HL-60/S4 treated with phorbol 12-myristate 13-acetate at 8.2 ng/mL for 4 days and 3 days (cell line): ENCODE measurements around the gene ENAH.
"Not testable (repeated sequence)": the region's sequence is repeated elsewhere in the genome, so short reads cannot be mapped to it uniquely, and the experiment has no call there.

ENCODE experiments used
- in situ Hi-C: fragments of 300-500 bp; cut with MboI; formaldehyde crosslinking; loops from 2 replicates; pipeline ENCODE4 v1.15.0; 2022; ENCODE audit warnings: low sequenced_read_pairs

ENAH gene

GRCh38 chr1:225533238-225533637 is 119.7 kb downstream of the ENAH start:
- in situ Hi-C loops = no loop called here

- in situ Hi-C loops = no loop called here
These were observed 120.5 kb downstream of the ENAH start for GRCh38 chr1:225532240-225532944.

GRCh38 chr1:225529726-225530125 is 123.2 kb downstream of the ENAH start:
- in situ Hi-C loops = no loop called here

GRCh38 chr1:225527575-225527974 is 125.3 kb downstream of the ENAH start:
- in situ Hi-C loops = no loop called here

- in situ Hi-C loops = no loop called here
These were observed 126.0 kb downstream of the ENAH start for GRCh38 chr1:225526878-225527277.

GRCh38 chr1:225525377-225525776 is 127.5 kb downstream of the ENAH start:
- in situ Hi-C loops = no loop called here

GRCh38 chr1:225524570-225524969 is 128.4 kb downstream of the ENAH start:
- in situ Hi-C loops = no loop called here

- in situ Hi-C loops = no loop called here
These were observed 129.5 kb downstream of the ENAH start for GRCh38 chr1:225523263-225523950.

- in situ Hi-C loops = no loop called here
These were observed 130.2 kb downstream of the ENAH start for GRCh38 chr1:225522588-225523262.

GRCh38 chr1:225520587-225521227 is 132.2 kb downstream of the ENAH start:
- in situ Hi-C loops = no loop called here

GRCh38 chr1:225519166-225519863 is 133.6 kb downstream of the ENAH start:
- in situ Hi-C loops = no loop called here

GRCh38 chr1:225517697-225518096 is 135.2 kb downstream of the ENAH start:
- in situ Hi-C loops = no loop called here

- in situ Hi-C loops = no loop called here
These were observed 135.7 kb downstream of the ENAH start for GRCh38 chr1:225517221-225517620.

GRCh38 chr1:225514671-225515081 is 138.2 kb downstream of the ENAH start:
- in situ Hi-C loops = no loop called here

- in situ Hi-C loops = not testable (repeated sequence)
These were observed 139.3 kb downstream of the ENAH start for GRCh38 chr1:225513576-225513975.

- in situ Hi-C loops = no loop called here
These were observed 141.0 kb downstream of the ENAH start for GRCh38 chr1:225511828-225512381.

GRCh38 chr1:225510740-225511139 is 142.2 kb downstream of the ENAH start:
- in situ Hi-C loops = not testable (repeated sequence)

- in situ Hi-C loops = no loop called here
These were observed 143.2 kb downstream of the ENAH start for GRCh38 chr1:225509770-225510169.

- in situ Hi-C loops = no loop called here
These were observed 143.6 kb downstream of the ENAH start for GRCh38 chr1:225509376-225509707.

- in situ Hi-C loops = no loop called here
These were observed 144.2 kb downstream of the ENAH start for GRCh38 chr1:225508538-225509375.
